Osteoblast (primary cell): Measurements from ENCODE around the gene AATK. TPM values are rescaled to one million over a fixed set of nuclear protein-coding genes. Genes with fewer than 3 reads are reported as not detected.
A peak's percentile ranks its signal among the peaks of the same experiment; 100 is the strongest.

Source experiments
- DNase-seq: peaks from one replicate; pipeline ENCODE4 v3.0.0; 2011; ENCODE audit warnings: low spot score, mixed read lengths; ENCODE audit not compliant: insufficient read length; ENCODE audit errors: missing footprints
- H2AFZ ChIP-seq: 2 replicates; pipeline ENCODE4 v1.6.0; 2011; ENCODE audit warnings: mild to moderate bottlenecking, low read length
- H3K27ac ChIP-seq: 2 replicates; pipeline ENCODE4 v1.5.1; 2011; ENCODE audit warnings: mild to moderate bottlenecking, low read depth, low read length, moderate library complexity
- H3K27me3 ChIP-seq: 2 replicates; pipeline ENCODE4 v1.6.0; 2012; ENCODE audit warnings: mild to moderate bottlenecking, control low read depth, inconsistent platforms, low read length, moderate library complexity; ENCODE audit not compliant: insufficient read depth
- H3K36me3 ChIP-seq: 2 replicates; pipeline ENCODE4 v1.5.1; 2011; ENCODE audit warnings: mild to moderate bottlenecking, low read length, control low read depth, moderate library complexity; ENCODE audit not compliant: insufficient read depth
- H3K4me1 ChIP-seq: 2 replicates; pipeline ENCODE4 v1.5.1; 2011; ENCODE audit warnings: mild to moderate bottlenecking, low read length, control low read depth, moderate library complexity; ENCODE audit not compliant: insufficient read depth
- H3K4me2 ChIP-seq: 2 replicates; pipeline ENCODE4 v1.6.0; 2011; ENCODE audit warnings: mild to moderate bottlenecking, low read length; ENCODE audit not compliant: insufficient read depth
- H3K4me3 ChIP-seq: fragments of 200-600 bp; sonication (generic); 3 replicates; pipeline ENCODE4 v1.5.1; 2012; ENCODE audit warnings: mild to moderate bottlenecking, low read length, inconsistent platforms; ENCODE audit not compliant: insufficient read depth
- H3K79me2 ChIP-seq: 2 replicates; pipeline ENCODE4 v1.6.0; 2012; ENCODE audit warnings: mild to moderate bottlenecking, low read length, control low read depth, inconsistent platforms; ENCODE audit not compliant: insufficient read depth
- H3K9me3 ChIP-seq: 2 replicates; pipeline ENCODE4 v1.5.1; 2011; ENCODE audit warnings: low read depth, low read length, control low read depth
- H4K20me1 ChIP-seq: 2 replicates; pipeline ENCODE4 v1.6.0; 2012; ENCODE audit warnings: mild to moderate bottlenecking, low read length, control low read depth; ENCODE audit not compliant: insufficient read depth
- CTCF ChIP-seq: IDR thresholded peaks from 2 replicates; pipeline ENCODE4 v1.5.1; 2011; ENCODE audit warnings: mild to moderate bottlenecking, low read depth, low read length, moderate library complexity; ENCODE audit errors: extremely low read depth
- total RNA-seq: library from RNA; depleted of rRNA; stranded (reverse); fragments of >200 nt; gene quantifications from 2 replicates; pipeline ENCODE4 v1.2.3, GENCODE V29; 2012

Gene AATK
- total RNA-seq, 1 donor, result under 0.01 TPM

GRCh38 chr17:81167194-81167524 is 1.1 kb upstream of the AATK start:
- Histone ChIP-seq H3K4me3 (no peak overlapping the region), H3K4me2 (no peak overlapping the region), H3K27ac (no peak overlapping the region), H3K9me3 (no peaks in the 10 kb centered on the region), H3K4me1 (no peaks in the 10 kb centered on the region), H2AFZ (no peak overlapping the region), H4K20me1 (no peaks in the 10 kb centered on the region), H3K36me3 (no peaks in the 10 kb centered on the region), H3K79me2 (no peaks in the 10 kb centered on the region), H3K27me3 (peaks cover 29% of the 10 kb centered on the region)
- TF ChIP-seq CTCF, result no peak
- no peak for DNase-seq

GRCh38 chr17:81165246-81166032 is 582 bp downstream of the AATK start, which contains the start of gene PVALEF:
PVALEF (plus strand) TSS chr17:81165507; CDS start chr17:81181227, 15,720 bp downstream.
- H3K4me3 ChIP-seq, result no peak within 1 kb of the TSS

GRCh38 chr17:81164371-81165245 is 1.4 kb downstream of the AATK start:
- Histone ChIP-seq H4K20me1 (no peaks in the 10 kb centered on the region), H3K9me3 (no peaks in the 10 kb centered on the region), H3K27ac (no peak overlapping the region), H3K4me2 (no peak overlapping the region), H3K4me1 (no peaks in the 10 kb centered on the region), H2AFZ (no peak overlapping the region), H3K79me2 (no peaks in the 10 kb centered on the region), H3K27me3 (peaks cover 29% of the 10 kb centered on the region), H3K4me3 (no peak overlapping the region), H3K36me3 (no peaks in the 10 kb centered on the region)
- no peak for DNase-seq
- no peak for TF ChIP-seq CTCF

More at GRCh38 chr17:81165246-81166032, 582 bp downstream of the AATK start, which contains the start of gene PVALEF:
- peak; percentile 92 for DNase-seq
- peaks cover 29% of the 10 kb centered on the region for H3K27me3 ChIP-seq
- H3K79me2 ChIP-seq, result no peaks in the 10 kb centered on the region
- no peak within 1 kb of the TSS for H2AFZ ChIP-seq
- H3K4me2 ChIP-seq, result no peak within 1 kb of the TSS
- no peaks in the 10 kb centered on the region for H3K36me3 ChIP-seq
- H4K20me1 ChIP-seq, result no peaks in the 10 kb centered on the region
- no peaks in the 10 kb centered on the region for H3K4me1 ChIP-seq
- H3K27ac ChIP-seq, result no peak within 1 kb of the TSS
- no peak for TF ChIP-seq CTCF
- H3K9me3 ChIP-seq, result no peaks in the 10 kb centered on the region
